Gastrocnemius medialis (tissue), 4 donors: ENCODE data around the gene PLB1. TPM values are rescaled to one million over a fixed set of nuclear protein-coding genes. Genes with fewer than 3 reads are reported as not detected.

Experiments
- ATAC-seq, 2 donors: fragments of 150-250 bp; one replicate each; pipeline ENCODE4 v1.9.1; 2016
- DNase-seq, 2 donors: peaks; one replicate each; pipeline ENCODE4 v3.0.0-alpha.2; 2019
- H3K27ac ChIP-seq, 4 donors: fragments of 200-600 bp; sonication (generic); 1 replicate in 1 of 4; 2 replicates in 3 of 4; pipeline ENCODE4 v1.5.1; 2016 to 2018; ENCODE audit warnings: mild to moderate bottlenecking in 2 of 4, moderate library complexity in 1 of 4
- H3K27me3 ChIP-seq, 3 donors: fragments of 200-600 bp; sonication (generic) in 2 of 3; 1 replicate in 1 of 3; 2 replicates in 2 of 3; pipeline versions ENCODE4 v1.5.1 to v1.6.0; 2016 to 2019; ENCODE audit warnings: mild to moderate bottlenecking in 1 of 3, moderate library complexity in 1 of 3
- H3K36me3 ChIP-seq, 2 donors: fragments of 200-600 bp; sonication (generic) in 1 of 2; one replicate each; pipeline ENCODE4 v1.5.1; 2017 to 2018
- H3K4me1 ChIP-seq, 2 donors: fragments of 200-600 bp; sonication (generic) in 1 of 2; one replicate each; pipeline ENCODE4 v1.5.1; 2016 to 2017; ENCODE audit warnings: mild to moderate bottlenecking in 2 of 2
- H3K4me3 ChIP-seq, 4 donors: fragments of 200-600 bp; sonication (generic) in 3 of 4; 1 replicate in 1 of 4; 2 replicates in 3 of 4; pipeline ENCODE4 v1.5.1; 2016 to 2019; ENCODE audit warnings: mild to moderate bottlenecking in 2 of 4
- H3K9me3 ChIP-seq, 3 donors: fragments of 200-600 bp; sonication (generic) in 2 of 3; 1 replicate in 1 of 3; 2 replicates in 2 of 3; pipeline ENCODE4 v1.5.1; 2016 to 2019
- POLR2A ChIP-seq, 2 donors: fragments of 450-650 bp; IDR thresholded peaks; one replicate each; pipeline ENCODE4 v1.6.1; 2017; ENCODE audit warnings: antibody characterized with exemption in 2 of 2, mild to moderate bottlenecking in 2 of 2, moderate library complexity in 2 of 2
- in situ Hi-C, 4 donors: fragments of 200-750 bp; cut with MboI; loops; one replicate each; pipeline versions ENCODE4 v1.15.0 to v1.8.0; 2017; ENCODE audit warnings: low sequenced_read_pairs in 4 of 4
- intact Hi-C: fragments of 100-400 bp; cut with DNase I; formaldehyde crosslinking; loops from one replicate; pipeline ENCODE4 v1.15.1; 2023; ENCODE audit warnings: low total_unique reads
- total RNA-seq, 4 donors: library from RNA; depleted of rRNA; stranded (reverse); fragments of >200 nt; gene quantifications; one replicate each; pipeline versions ENCODE4 v1.1.0 to v1.2.3, GENCODE V29; 2016
- TF ChIP-seq, protein P1 (sequence below), 5 experiments: fragments of 450-650 bp in 3 of 5; fragments of 200-600 bp in 2 of 5; sonication (generic) in 2 of 5; IDR thresholded peaks in 4 of 5; conservative IDR thresholded peaks in 1 of 5; 1 replicate in 4 of 5; 2 replicates in 1 of 5; pipeline ENCODE4 v1.5.1; 2016 to 2019; ENCODE audit warnings: antibody characterized with exemption in 5 of 5, mild to moderate bottlenecking in 3 of 5, moderate library complexity in 3 of 5

The PLB1 gene
- total RNA-seq, 4 donors from 2014 or later = 1.2 to 4.3 (median 2.8) TPM

GRCh38 chr2:28607730-28608499 lies 112.1 kb downstream of the PLB1 start:
- peak overlapping the region; percentile 83 to 93 (median 89) for H3K27ac ChIP-seq
- peak overlapping the region in 1 of 4 donors; percentile 12 for H3K4me3 ChIP-seq
- no peaks in the 10 kb centered on the region for H3K36me3 ChIP-seq
- DNase-seq (peak; percentile 71 to 89), ATAC-seq (peak; percentile 69 to 80)
- no peaks in the 10 kb centered on the region for H3K27me3 ChIP-seq
- peaks cover 43 to 56% of the 10 kb centered on the region in 2 donors for H3K4me1 ChIP-seq
- intact Hi-C loops (loop anchor here (1.0 kb wide), 2 partner anchors 42 to 109 kb away; no protein-coding TSS in a partner anchor), in situ Hi-C loops (no loop called here)
- TF ChIP-seq, protein P1, sequence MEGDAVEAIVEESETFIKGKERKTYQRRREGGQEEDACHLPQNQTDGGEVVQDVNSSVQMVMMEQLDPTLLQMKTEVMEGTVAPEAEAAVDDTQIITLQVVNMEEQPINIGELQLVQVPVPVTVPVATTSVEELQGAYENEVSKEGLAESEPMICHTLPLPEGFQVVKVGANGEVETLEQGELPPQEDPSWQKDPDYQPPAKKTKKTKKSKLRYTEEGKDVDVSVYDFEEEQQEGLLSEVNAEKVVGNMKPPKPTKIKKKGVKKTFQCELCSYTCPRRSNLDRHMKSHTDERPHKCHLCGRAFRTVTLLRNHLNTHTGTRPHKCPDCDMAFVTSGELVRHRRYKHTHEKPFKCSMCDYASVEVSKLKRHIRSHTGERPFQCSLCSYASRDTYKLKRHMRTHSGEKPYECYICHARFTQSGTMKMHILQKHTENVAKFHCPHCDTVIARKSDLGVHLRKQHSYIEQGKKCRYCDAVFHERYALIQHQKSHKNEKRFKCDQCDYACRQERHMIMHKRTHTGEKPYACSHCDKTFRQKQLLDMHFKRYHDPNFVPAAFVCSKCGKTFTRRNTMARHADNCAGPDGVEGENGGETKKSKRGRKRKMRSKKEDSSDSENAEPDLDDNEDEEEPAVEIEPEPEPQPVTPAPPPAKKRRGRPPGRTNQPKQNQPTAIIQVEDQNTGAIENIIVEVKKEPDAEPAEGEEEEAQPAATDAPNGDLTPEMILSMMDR (IDR thresholded peaks at IDR 0.05 in 4 of 5, conservative IDR thresholded peaks at IDR 0.05 in 1 of 5) = no peak
- TF ChIP-seq POLR2A (IDR thresholded peaks at IDR 0.05) = peak; percentile 64 to 81
- no peaks in the 10 kb centered on the region for H3K9me3 ChIP-seq

DNA sequence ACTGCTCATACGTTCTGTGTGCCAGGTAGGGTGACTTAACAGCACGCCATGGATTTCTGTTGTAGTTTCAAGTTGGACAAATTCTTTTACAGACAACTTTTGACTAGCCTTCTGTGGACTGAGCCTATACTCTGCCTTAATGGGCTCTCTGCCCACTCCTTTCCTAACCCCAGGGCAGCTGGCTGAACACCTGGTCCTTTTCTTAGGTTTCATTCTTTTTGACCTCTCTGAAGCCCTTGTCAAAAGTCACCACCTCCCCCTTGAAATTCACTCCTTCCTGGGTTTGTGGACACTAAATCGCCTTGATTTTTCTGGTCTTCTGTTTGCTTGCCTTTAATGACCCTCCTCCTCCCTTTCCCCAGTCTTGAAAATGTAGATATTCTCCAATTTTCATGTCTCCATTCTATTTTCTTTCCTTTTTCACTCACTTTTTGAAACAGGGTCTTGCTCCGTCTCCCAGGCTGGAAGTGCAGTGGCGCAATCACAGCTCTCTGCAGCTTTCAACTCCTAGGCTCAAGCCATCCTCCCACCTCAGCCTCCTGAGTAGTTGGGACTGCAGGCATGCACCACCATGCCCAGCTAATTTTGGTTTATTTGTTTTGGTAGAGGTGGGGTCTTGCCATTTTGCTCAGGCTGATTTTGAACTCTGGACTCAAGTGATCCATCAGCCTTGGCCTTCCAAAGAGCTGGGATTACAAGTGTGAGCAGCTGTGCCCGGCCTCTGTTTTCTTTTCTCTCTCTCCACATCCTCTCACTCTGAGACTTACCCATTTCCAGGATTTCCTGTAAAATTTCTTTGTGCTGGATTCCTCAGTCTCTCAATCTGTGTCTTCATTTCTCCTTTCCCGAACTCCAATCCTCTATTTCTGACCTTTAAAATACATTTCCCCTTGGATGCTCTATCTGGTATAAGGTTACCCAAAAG lies 112.9 kb downstream of the PLB1 start:
- no peaks in the 10 kb centered on the region for H3K36me3 ChIP-seq
- H3K9me3 ChIP-seq = no peaks in the 10 kb centered on the region
- ATAC-seq (peak; percentile 61 to 81), DNase-seq (peak; percentile 60 to 80)
- H3K4me1 ChIP-seq = peaks cover 52 to 64% of the 10 kb centered on the region in 2 donors
- peak in 1 of 2 donors; percentile 1 for TF ChIP-seq POLR2A (IDR thresholded peaks at IDR 0.05)
- TF ChIP-seq, protein P1 (IDR thresholded peaks at IDR 0.05 in 4 of 5, conservative IDR thresholded peaks at IDR 0.05 in 1 of 5) = no peak
- H3K4me3 ChIP-seq = peak overlapping the region in 1 of 4 donors; percentile 12
- peak overlapping the region; percentile 83 to 93 (median 89) for H3K27ac ChIP-seq
- no peaks in the 10 kb centered on the region for H3K27me3 ChIP-seq
- intact Hi-C loops (loop anchor here (1.0 kb wide), 1 partner anchor 109 kb away; no protein-coding TSS in a partner anchor), in situ Hi-C loops (no loop called here)

DNA sequence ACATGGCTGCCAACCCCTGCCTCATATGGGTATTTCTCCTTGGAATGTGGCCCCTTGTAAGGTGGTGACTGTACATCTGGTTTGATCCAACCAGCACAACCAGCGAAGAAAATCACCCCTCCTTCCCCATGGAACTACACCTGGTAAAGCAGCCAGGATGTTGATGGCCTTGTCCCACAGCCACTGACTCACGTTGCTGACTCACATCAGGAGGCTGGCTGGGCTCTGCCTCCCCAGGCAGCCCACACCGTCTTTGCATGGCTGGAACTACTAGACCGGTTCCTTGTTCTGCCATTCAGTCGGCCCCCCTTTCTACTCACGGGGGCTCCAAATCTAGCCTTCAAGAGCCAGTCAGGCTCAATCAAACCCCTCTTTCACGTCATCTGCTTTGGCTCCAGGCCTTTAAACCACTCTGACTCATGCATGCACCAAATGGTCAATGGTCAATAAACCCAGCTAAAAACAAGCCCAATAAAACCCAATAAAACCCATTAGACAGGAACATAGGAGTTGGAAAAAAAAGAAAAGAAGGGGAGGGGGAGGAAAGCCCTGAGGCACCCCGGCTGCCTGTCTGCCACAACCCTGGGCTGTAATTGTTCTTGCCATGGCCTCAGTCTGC lies 114.8 kb downstream of the PLB1 start:
- Histone ChIP-seq H3K27ac (peak overlapping the region; percentile 83 to 93 (median 89)), H3K4me1 (peaks cover 57 to 71% of the 10 kb centered on the region in 2 donors), H3K36me3 (no peaks in the 10 kb centered on the region), H3K9me3 (no peaks in the 10 kb centered on the region), H3K4me3 (no peak overlapping the region), H3K27me3 (no peaks in the 10 kb centered on the region)
- intact Hi-C loops = no loop called here
- DNase-seq (peak; percentile 79 to 84), ATAC-seq (peak; percentile 61 to 77)
- in situ Hi-C loops = no loop called here
- peak in 1 of 2 donors; percentile 46 for TF ChIP-seq POLR2A (IDR thresholded peaks at IDR 0.05)
- TF ChIP-seq, protein P1 (IDR thresholded peaks at IDR 0.05 in 4 of 5, conservative IDR thresholded peaks at IDR 0.05 in 1 of 5) = no peak

GRCh38 chr2:28612131-28612812 lies 116.4 kb downstream of the PLB1 start:
- ATAC-seq = no peak
- Histone ChIP-seq H3K27ac (peak overlapping the region; percentile 83 to 93 (median 89)), H3K4me3 (no peak overlapping the region), H3K9me3 (no peaks in the 10 kb centered on the region), H3K36me3 (no peaks in the 10 kb centered on the region), H3K27me3 (no peaks in the 10 kb centered on the region), H3K4me1 (peaks cover 44 to 59% of the 10 kb centered on the region in 2 donors)
- intact Hi-C loops = no loop called here
- TF ChIP-seq POLR2A (IDR thresholded peaks at IDR 0.05) = no peak
- TF ChIP-seq, protein P1 (IDR thresholded peaks at IDR 0.05 in 4 of 5, conservative IDR thresholded peaks at IDR 0.05 in 1 of 5) = no peak
- DNase-seq = no peak
- in situ Hi-C loops = no loop called here
